ENCODE results near the gene HOXC6. TPM values are rescaled to one million over a fixed set of nuclear protein-coding genes. Genes with fewer than 3 reads are reported as not detected.

The HOXC6 gene
- total and polyA plus RNA-seq, 10 of the 15 experiments (the other 5 are each of a cell fraction or from before 2014, with no cell fraction given) = 0.02 to 0.55 (median 0.45) TPM; not detected in 4

GRCh38 chr12:54016051-54016450 is 12.2 kb upstream of the HOXC6 start:
- ChIA-PET RAD21 (ENCODE audit: unreplicated experiment) (interaction anchor here (2.1 kb wide), 2 partner anchors 37 to 176 kb away, joined by 10 to 15 read pairs; partner anchors contain the start of gene HOXC4), POLR2A (interaction anchor here (0.6 to 1.5 kb wide), 2 partner anchors 9 to 38 kb away, joined by 4 to 5 read pairs; partner anchors contain the start of gene HOXC4), SMC1A (ENCODE audit: uncharacterized antibody, unreplicated experiment) (interaction anchor here (1.0 to 2.5 kb wide), 4 partner anchors 9 to 174 kb away, joined by 6 to 22 read pairs (median 12); partner anchors contain the start of genes HOXC4, HOXC5 and SMUG1), CTCF (interaction anchor here (0.7 to 3.8 kb wide), 10 partner anchors 8 to 364 kb away, joined by 3 to 27 read pairs (median 16); partner anchors contain the start of genes HOXC10, HOXC5, HOXC6 and HOXC8)
- FAIRE-seq = no peak
- H3K4me1 ChIP-seq (ENCODE audit: control insufficient read depth, insufficient read depth, low read length) = peaks cover 13% of the 10 kb centered on the region
- DNase-seq (ENCODE audit: low read depth, low spot score) = no peak
- in situ Hi-C loops (cut with MboI) = no loop called here
- H3K27me3 ChIP-seq (replicated peaks in 1 of 2; ENCODE audit: control insufficient read depth in 2 of 2, insufficient read depth in 2 of 2, low read length in 1 of 2) = peaks cover 12 to 28% of the 10 kb centered on the region in 2 experiments
- WGBS (ENCODE audit: insufficient coverage, insufficient replicate concordance, low lambda C conversion rate, missing lambda C conversion rate) = 25% methylated on average over 3 of the region's 3 CpGs
- intact Hi-C loops (cut with micrococcal nuclease; ENCODE audit: unreplicated experiment) = no loop called here
- H2AFZ ChIP-seq (ENCODE audit: control insufficient read depth, low read depth, low read length) = no peak overlapping the region
- no peaks in the 10 kb centered on the region for H3K79me2 ChIP-seq (ENCODE audit: control insufficient read depth, insufficient read depth, low read length)
- 0 out of 2 replicates have a peak overlapping the region, but pooled peaks have one; percentile 17 for H3K4me2 ChIP-seq (ENCODE audit: control insufficient read depth, insufficient read depth)
- H3K36me3 ChIP-seq (ENCODE audit: control insufficient read depth in 2 of 2, insufficient read depth in 2 of 2, low read length in 1 of 2) = no peaks in the 10 kb centered on the region
- H3K27ac ChIP-seq (ENCODE audit: control insufficient read depth, insufficient read depth) = no peak overlapping the region
- no peak overlapping the region for H3K9ac ChIP-seq (ENCODE audit: control insufficient read depth, insufficient read depth, low read length)
- no peak overlapping the region for H3K4me3 ChIP-seq
- no peaks in the 10 kb centered on the region for H3K9me3 ChIP-seq (replicated peaks; ENCODE audit: control insufficient read depth, insufficient read depth, low read length)
- ATAC-seq = no peak
- H4K20me1 ChIP-seq (ENCODE audit: control insufficient read depth, insufficient read depth) = no peaks in the 10 kb centered on the region; the same call in 1 of the 2 replicates
- no TSS peak for BruUV-seq (replicated peaks)
- no peak for TF ChIP-seq ZNF384 (IDR thresholded peaks at IDR 0.05; ENCODE audit: borderline replicate concordance, low read depth, low read length)
- no peak for TF ChIP-seq FOXM1 (IDR thresholded peaks at IDR 0.05; ENCODE audit: low read depth, low read length)
- TF ChIP-seq NFIC (IDR thresholded peaks at IDR 0.05; ENCODE audit: low read depth, low read length) = no peak
- TF ChIP-seq CEBPB (IDR thresholded peaks at IDR 0.05; ENCODE audit: borderline replicate concordance in 1 of 2, low read depth in 2 of 2, low read length in 2 of 2) = no peak
- TF ChIP-seq USF1 (IDR thresholded peaks at IDR 0.05; ENCODE audit: borderline replicate concordance, extremely low read length, insufficient read depth, low read depth, low read length) = no peak

Measured in GM12878 (cell line).